HPDE6-E6E7 (cell line): ENCODE data around the gene SRP68.
A peak's percentile ranks its signal among the peaks of the same experiment; 100 is the strongest.

Experiments
- DNase-seq: peaks from one replicate; pipeline ENCODE4 v3.0.0; 2011; ENCODE audit warnings: missing footprints; ENCODE audit errors: extremely low spot score

The SRP68 gene

DNA sequence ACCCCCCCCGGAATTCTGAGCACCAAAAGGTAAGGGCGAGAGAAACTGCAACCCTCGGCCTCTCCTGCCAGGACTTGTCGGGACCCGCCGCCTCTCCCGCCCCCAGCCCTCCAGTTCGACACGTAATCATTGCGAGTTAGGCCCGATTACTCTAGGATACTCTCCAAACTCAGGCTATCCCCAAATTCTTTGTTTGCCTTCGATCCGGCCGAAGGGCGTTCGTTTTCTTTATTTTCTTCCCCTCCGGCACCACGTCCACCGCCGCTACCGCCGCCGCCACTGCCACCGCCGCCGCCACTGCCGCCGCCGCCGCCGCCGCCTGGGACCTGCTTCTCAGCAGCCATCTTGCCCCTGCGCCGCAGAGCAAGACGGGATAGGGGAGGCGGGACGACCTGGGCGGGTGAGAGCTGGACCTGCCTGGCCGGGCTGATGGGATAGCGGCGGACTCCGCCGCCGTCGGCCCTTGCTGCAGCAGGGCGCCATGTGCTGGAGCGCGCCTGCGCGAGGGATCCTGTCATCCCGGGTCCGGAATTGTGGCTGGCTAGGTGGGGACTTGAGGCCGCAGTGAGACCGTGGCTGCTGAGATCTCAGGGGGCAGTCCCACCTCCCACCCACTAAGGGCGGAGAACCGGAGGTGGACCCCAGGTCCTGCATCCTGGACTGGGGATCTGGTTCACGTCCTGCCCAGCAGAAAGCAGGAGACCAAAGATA, at the start of gene SRP68:
Gene SRP68 (minus strand): TSS at position 370 of the 711 bp plus-strand sequence. CDS start 26 bp downstream, at position 344.
- DNase-seq, result peak; percentile 98

GRCh38 chr17:76121932-76122430, 49.7 kb upstream of the SRP68 start:
- DNase-seq, result no peak

DNA sequence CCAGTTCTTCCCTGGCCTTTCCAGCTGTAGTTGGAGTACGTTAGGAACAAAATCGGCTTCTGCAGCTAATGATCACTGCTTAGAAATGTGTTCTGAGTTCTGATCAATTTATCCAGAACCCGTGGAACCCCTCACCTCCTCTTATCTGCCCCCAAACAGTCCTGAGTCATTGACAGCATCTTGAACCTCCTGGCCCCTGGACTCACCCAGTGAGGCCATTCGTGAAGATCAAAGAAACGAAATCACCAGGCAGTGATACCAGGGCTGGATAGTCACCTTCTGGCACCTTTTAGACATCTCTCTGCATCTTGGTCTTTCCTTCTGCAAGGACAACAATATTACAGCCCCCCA, 48.3 kb upstream of the SRP68 start:
- DNase-seq, result no peak

- DNase-seq, result no peak
Measured at GRCh38 chr17:76119409-76120371, 47.4 kb upstream of the SRP68 start.

- no peak for DNase-seq
Measured at GRCh38 chr17:76115138-76115754, 42.9 kb upstream of the SRP68 start.

DNA sequence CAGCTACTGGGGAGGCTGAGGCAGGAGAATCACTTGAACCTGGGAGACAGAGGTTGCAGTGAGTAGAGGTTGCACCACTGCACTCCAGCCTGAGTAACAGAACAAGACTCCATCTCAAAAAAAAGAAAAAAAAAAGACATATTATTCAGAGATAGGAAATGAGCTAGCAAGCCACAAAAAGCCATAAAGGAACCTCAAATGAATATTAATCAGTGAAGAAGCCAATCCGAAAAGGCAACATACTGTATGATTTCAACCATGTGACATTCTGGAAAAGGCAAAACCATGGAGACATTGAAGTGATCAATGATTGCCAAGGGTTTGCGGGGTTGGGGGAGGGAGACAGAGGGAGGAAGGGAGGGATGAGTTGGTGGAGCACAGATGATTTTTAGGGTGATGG, 39.6 kb upstream of the SRP68 start:
- DNase-seq, result no peak

DNA sequence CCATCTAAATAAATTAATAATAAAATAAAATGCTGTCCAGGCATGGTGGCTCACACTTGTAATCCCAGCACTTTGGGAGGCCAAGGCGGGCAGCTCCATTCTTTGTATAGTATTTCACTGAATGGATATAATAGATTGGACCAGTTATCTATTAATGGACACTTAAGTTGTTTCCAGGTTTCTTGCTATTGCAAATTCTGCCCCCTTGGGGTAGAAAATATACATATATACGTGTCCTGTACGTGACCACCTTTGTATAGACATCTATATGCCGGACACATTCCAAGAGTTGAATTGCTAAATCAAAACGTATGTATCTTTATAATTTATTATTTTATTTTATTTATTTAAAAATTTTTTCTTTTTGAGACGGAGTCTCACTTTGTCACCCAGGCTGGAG, 35.2 kb upstream of the SRP68 start:
- DNase-seq, result no peak

GRCh38 chr17:76106703-76107102, 34.4 kb upstream of the SRP68 start:
- no peak for DNase-seq

DNA sequence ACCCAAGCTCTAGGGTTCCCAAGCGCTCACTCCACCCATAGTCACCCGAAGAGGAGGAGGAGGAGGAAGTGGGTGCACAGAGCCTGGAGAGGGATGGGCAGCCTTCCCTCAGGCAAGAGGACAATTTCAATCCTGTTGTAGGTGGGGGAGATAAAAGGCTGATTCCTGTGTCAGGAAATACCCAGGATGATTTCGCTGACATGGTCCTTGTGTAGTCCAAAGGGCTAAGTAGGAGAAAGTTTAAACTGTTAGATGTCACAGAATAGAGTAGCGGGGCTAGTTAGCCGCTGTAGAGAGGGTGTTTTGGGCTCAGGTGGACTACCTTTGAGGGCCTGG, 32.5 kb upstream of the SRP68 start:
- no peak for DNase-seq

GRCh38 chr17:76104140-76104895, 32.0 kb upstream of the SRP68 start:
- DNase-seq, result no peak

- peak; percentile 97 for DNase-seq
Measured at GRCh38 chr17:76103274-76104139, 31.2 kb upstream of the SRP68 start, which contains the start of gene EXOC7. EXOC7 (minus strand) TSS chr17:76103787; CDS start chr17:76103692, 95 bp downstream.

DNA sequence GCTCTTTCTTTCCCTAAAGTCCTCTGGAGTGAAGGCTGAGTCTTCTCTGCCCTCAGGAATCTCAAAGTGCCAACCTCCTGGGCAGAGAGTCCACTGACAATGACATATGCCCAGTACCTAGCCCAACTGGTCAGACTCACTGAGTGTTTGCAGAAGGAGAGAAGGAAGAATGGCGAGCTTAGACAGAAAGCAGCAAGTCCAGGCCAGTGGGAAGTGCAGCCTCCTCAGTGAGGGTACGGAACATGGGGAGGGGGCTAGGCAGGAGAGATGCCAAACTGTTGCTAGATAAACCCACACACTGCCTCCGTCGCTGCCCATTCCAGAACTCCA, 30.6 kb upstream of the SRP68 start:
- DNase-seq, result no peak

GRCh38 chr17:76097716-76098295, 25.5 kb upstream of the SRP68 start:
- no peak for DNase-seq

DNA sequence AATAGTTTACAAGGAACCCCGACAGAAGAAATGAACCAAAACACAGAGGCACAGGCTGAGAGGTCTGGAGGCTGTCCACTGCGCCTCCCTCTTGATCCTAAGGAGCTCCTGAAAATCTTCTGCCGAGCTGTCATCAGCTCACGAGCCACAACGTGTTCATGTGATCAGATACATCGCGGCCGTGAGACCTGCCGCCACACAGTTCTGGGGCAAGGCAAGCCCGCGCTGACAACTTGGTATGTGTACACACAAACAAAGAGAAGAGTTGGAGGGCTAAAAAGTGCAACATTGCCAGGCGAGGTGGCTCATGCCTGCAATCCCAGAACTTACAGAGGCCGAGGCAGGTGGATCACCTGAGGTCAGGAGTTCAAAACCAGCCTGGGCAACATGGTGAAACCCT, 23.6 kb upstream of the SRP68 start:
- DNase-seq, result no peak

GRCh38 chr17:76094046-76094445, 21.7 kb upstream of the SRP68 start:
- no peak for DNase-seq

GRCh38 chr17:76092526-76093413, 20.5 kb upstream of the SRP68 start:
- DNase-seq, result no peak

DNA sequence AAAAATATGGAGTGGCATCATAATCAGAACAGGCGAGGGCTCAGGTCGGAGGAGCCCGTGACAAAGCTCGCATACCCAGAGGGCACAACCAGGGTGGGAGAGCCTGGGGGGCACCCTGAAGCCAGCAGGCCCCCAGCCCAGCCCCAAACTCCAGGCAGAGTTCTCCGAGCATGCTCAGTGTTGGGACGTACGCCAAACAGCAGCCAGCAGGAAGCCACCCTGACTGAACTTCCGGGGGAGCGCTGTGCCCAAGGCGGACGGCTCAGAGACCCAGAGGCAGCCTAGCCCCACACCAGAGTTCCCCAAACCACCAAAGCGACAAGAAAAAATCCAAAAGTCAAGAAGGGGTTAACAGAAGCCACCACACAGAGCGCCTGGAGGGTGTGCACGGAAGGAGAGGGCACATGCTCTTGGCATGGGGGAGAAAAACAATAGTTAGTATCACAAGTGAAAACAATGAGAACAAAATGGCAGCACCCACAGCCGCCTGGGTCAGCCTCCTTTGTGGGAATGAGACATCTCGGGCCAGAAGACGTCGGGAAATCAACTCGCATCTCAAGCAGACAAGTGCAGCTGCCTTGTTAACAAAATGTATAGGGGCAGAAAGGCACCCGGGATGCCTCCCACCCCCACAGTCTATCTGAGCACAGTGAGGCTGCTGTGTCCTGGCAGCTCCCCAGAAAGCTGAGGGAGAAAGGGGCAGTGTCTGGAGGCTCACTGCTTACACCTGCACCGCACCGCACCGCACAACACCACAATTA, 19.4 kb upstream of the SRP68 start:
- no peak for DNase-seq

DNA sequence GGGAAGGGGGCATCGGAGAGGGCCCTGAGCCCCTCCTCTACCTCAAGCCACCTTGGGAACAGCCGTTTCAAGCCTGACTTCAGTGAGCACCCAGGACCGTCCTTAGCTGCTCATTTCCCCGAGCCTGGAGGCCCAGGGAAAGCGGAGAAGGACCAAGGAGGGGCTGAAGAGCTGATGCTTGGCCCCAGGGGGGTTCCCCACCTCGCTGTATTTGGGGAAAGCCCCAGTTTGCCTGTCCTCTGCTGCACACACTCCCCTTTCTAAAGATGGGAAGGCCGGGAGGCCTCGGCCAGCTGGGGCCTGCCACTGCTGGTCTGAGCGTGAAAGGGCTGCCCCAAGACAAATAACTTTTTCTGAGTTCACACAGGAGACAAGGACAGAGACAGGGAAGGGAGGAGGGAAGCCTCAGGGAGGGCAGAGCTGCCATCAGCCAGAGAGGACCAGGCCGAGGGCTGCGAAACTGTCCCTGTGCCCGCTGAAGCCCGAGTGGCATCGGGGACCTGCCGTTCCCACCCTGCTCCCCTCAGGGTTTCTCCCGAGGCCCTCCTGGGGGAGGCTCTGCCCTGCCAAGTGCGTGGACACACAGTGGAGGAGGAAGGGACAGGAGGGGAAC, 18.3 kb upstream of the SRP68 start:
- DNase-seq, result no peak
